GM12878 (cell line): Measurements from ENCODE around the gene B3GNT3. TPM values are rescaled to one million over a fixed set of nuclear protein-coding genes. Genes with fewer than 3 reads are reported as not detected.

Experiments used
- ASH2L ChIP-seq: fragments of 300-600, 200-600 bp; sonication (generic); IDR thresholded peaks from 2 replicates; pipeline ENCODE4 v1.6.1; 2017; ENCODE audit warnings: low read depth, mild to moderate bottlenecking, borderline replicate concordance
- ATF7 ChIP-seq: fragments of 450-650 bp; IDR thresholded peaks from 2 replicates; pipeline ENCODE4 v1.6.1; 2016; ENCODE audit warnings: low read depth, mild to moderate bottlenecking
- BMI1 ChIP-seq: fragments of 450-650 bp; IDR thresholded peaks from 2 replicates; pipeline ENCODE4 v1.6.1; 2016; ENCODE audit warnings: mild to moderate bottlenecking, moderate library complexity, borderline replicate concordance
- CBFB ChIP-seq: IDR thresholded peaks from 2 replicates; pipeline ENCODE4 v1.6.1; 2016; ENCODE audit warnings: antibody characterized with exemption, low read depth
- CEBPB ChIP-seq, 2 experiments: fragments of 150-350 bp in 1 of 2; IDR thresholded peaks; 2 replicates each; pipeline ENCODE4 v1.6.1; 2012 to 2014; ENCODE audit warnings: low read depth in 2 of 2, low read length in 2 of 2, borderline replicate concordance in 1 of 2, inconsistent platforms in 1 of 2
- CHD2 ChIP-seq: IDR thresholded peaks from 2 replicates; pipeline ENCODE4 v1.6.1; 2011; ENCODE audit warnings: low read depth, low read length, improper control_type of control experiment, borderline replicate concordance
- ETV6 ChIP-seq, 2 experiments: fragments of 450-650 bp in 1 of 2; IDR thresholded peaks in 1 of 2; conservative IDR thresholded peaks in 1 of 2; 2 replicates each; pipeline ENCODE4 v1.6.1; 2014; ENCODE audit warnings: antibody characterized with exemption in 1 of 2, borderline replicate concordance in 1 of 2, low read depth in 1 of 2, mild to moderate bottlenecking in 1 of 2, moderate library complexity in 1 of 2
- HDAC2 ChIP-seq: fragments of 200-600 bp; sonication (generic); IDR thresholded peaks from 2 replicates; pipeline ENCODE4 v1.6.1; 2017
- HSF1 ChIP-seq: fragments of 150-350 bp; IDR thresholded peaks from 2 replicates; pipeline ENCODE4 v1.6.1; 2014; ENCODE audit warnings: mild to moderate bottlenecking, low read depth, low read length
- IRF4 ChIP-seq: IDR thresholded peaks from 2 replicates; pipeline ENCODE4 v1.6.1; 2011; ENCODE audit warnings: low read depth, low read length
- PKNOX1 ChIP-seq: fragments of 450-650 bp; IDR thresholded peaks from 2 replicates; pipeline ENCODE4 v1.6.1; 2016; ENCODE audit warnings: mild to moderate bottlenecking
- RB1 ChIP-seq: fragments of 450-650 bp; formaldehyde crosslinking; IDR thresholded peaks from 2 replicates; pipeline ENCODE4 v1.6.1; 2017; ENCODE audit warnings: mild to moderate bottlenecking, borderline replicate concordance
- TBL1XR1 ChIP-seq: IDR thresholded peaks from 2 replicates; pipeline ENCODE4 v1.6.1; 2012; ENCODE audit warnings: low read depth, low read length, improper control_type of control experiment
- USF2 ChIP-seq: IDR thresholded peaks from 2 replicates; pipeline ENCODE4 v1.6.1; 2011; ENCODE audit warnings: low read depth, low read length, improper control_type of control experiment, borderline replicate concordance
- YBX1 ChIP-seq: fragments of 450-650 bp; IDR thresholded peaks from 2 replicates; pipeline ENCODE4 v1.6.1; 2016; ENCODE audit warnings: antibody characterized with exemption
- YY1 ChIP-seq: IDR thresholded peaks from 2 replicates; pipeline ENCODE4 v1.6.1; 2011; ENCODE audit warnings: low read depth, mild to moderate bottlenecking, low read length
- ZBTB4 ChIP-seq: fragments of 450-650 bp; formaldehyde crosslinking; IDR thresholded peaks from 2 replicates; pipeline ENCODE4 v1.4.0; 2022; ENCODE audit warnings: mild to moderate bottlenecking, moderate library complexity
- ZNF207 ChIP-seq: fragments of 450-650 bp; IDR thresholded peaks from 2 replicates; pipeline ENCODE4 v1.6.1; 2014; ENCODE audit warnings: antibody characterized with exemption, mild to moderate bottlenecking, borderline replicate concordance
- ZSCAN29 ChIP-seq: fragments of 450-650 bp; IDR thresholded peaks from 2 replicates; pipeline ENCODE4 v1.6.1; 2017; ENCODE audit warnings: mild to moderate bottlenecking, moderate library complexity
- polyA plus RNA-seq, 11 experiments: library from polyadenylated mRNA; depleted of rRNA in 4 of 11; unstranded in 6 of 11; stranded (reverse) in 5 of 11; fragments of >200 nt; fragmentation: Nextera tagmentation in 4 of 11; fragmentation: Illumina TruSeq in 1 of 11; extraction: Ambion mirVana in 4 of 11; extraction: Trizol in 1 of 11; gene quantifications; 1 replicate in 1 of 11; 2 replicates in 10 of 11; pipeline versions ENCODE4 v1.2.1 to v1.2.3, GENCODE V29; 2011 to 2016; ENCODE audit warnings: inconsistent platforms in 2 of 11, missing spikeins in 2 of 11, low read depth in 1 of 11
- total RNA-seq, 4 experiments: library from RNA; depleted of rRNA in 3 of 4; stranded (reverse); fragments of >200 nt in 3 of 4; fragmentation: Illumina TruSeq in 1 of 4; extraction: Trizol in 1 of 4; gene quantifications; 2 replicates each; pipeline versions ENCODE4 v1.2.1 to v1.2.3, GENCODE V29; 2013 to 2021

Gene B3GNT3
- total and polyA plus RNA-seq, 10 of the 15 experiments (the other 5 are each of a cell fraction or from before 2014, with no cell fraction given): not detected

GRCh38 chr19:17775991-17776803 is 18.7 kb upstream of the B3GNT3 start (continued):
- no peak for TF ChIP-seq ZSCAN29
- peak; percentile 39; the same call in 1 of the 2 replicates for TF ChIP-seq YY1
- peak in 1 of 2 experiments; percentile 60; a peak in 2 of 4 replicates for TF ChIP-seq ETV6 (conservative IDR thresholded peaks at IDR 0.05 in 1 of 2, IDR thresholded peaks at IDR 0.05 in 1 of 2; ENCODE audit: borderline replicate concordance in 1 of 2, low read depth in 1 of 2)
- no peak for TF ChIP-seq USF2
- peak; percentile 24; the same call in 1 of the 2 replicates for TF ChIP-seq CHD2
- TF ChIP-seq ZBTB4 (CRISPR knock-in tag): no peak
- no peak for TF ChIP-seq HDAC2
- TF ChIP-seq ASH2L: no peak
- no peak for TF ChIP-seq YBX1
- no peak; the same call in none of the 2 replicates for TF ChIP-seq BMI1
- peak; percentile 83 for TF ChIP-seq IRF4
- TF ChIP-seq ZNF207: no peak; the same call in 1 of the 2 replicates
- TF ChIP-seq CBFB: peak; percentile 78; the same call in 1 of the 2 replicates
- no peak for TF ChIP-seq RB1
- peak; percentile 86; the same call in 1 of the 2 replicates for TF ChIP-seq TBL1XR1
- peak; percentile 99 for TF ChIP-seq ATF7
- peak in 1 of 2 experiments; percentile 91; a peak in 1 of 4 replicates for TF ChIP-seq CEBPB (IDR thresholded peaks at IDR 0.05; ENCODE audit: borderline replicate concordance in 1 of 2, low read depth in 2 of 2, low read length in 2 of 2)
- TF ChIP-seq PKNOX1: no peak
- no peak for TF ChIP-seq HSF1
